ENCODE data around the gene MYL9. TPM values are rescaled to one million over a fixed set of nuclear protein-coding genes. Genes with fewer than 3 reads are reported as not detected.

The MYL9 gene
- total and polyA plus RNA-seq, 2 donors, result 42.6 to 3,492 TPM

GRCh38 chr20:36593347-36593929 lies 52.1 kb downstream of the MYL9 start:
- WGBS, result 92% methylated on average over 5 of the region's 5 CpGs

GRCh38 chr20:36599912-36600345 lies 58.6 kb downstream of the MYL9 start:
- WGBS, result 32% methylated on average over 5 of the region's 5 CpGs

More at GRCh38 chr20:36593347-36593929, 52.1 kb downstream of the MYL9 start:
- H3K4me1 ChIP-seq (ENCODE audit: insufficient read depth), result no peaks in the 10 kb centered on the region
- no peak overlapping the region for H3K27ac ChIP-seq (ENCODE audit: low read depth)
- H3K4me3 ChIP-seq (ENCODE audit: low read depth, low read length), result no peak overlapping the region
- no peak for DNase-seq (ENCODE audit: extremely low spot score)
- no peaks in the 10 kb centered on the region for H3K36me3 ChIP-seq (ENCODE audit: insufficient read depth)

More at GRCh38 chr20:36599912-36600345, 58.6 kb downstream of the MYL9 start:
- H3K4me3 ChIP-seq (ENCODE audit: low read depth, low read length), result no peak overlapping the region
- H3K27ac ChIP-seq (ENCODE audit: low read depth), result no peak overlapping the region
- no peak for DNase-seq (ENCODE audit: extremely low spot score)
- H3K4me1 ChIP-seq (ENCODE audit: insufficient read depth), result no peaks in the 10 kb centered on the region
- no peaks in the 10 kb centered on the region for H3K36me3 ChIP-seq (ENCODE audit: insufficient read depth)

Small RNA genes within 50 kb of the gene (small RNA-seq; reads per million reads assigned to genes)
- not detected for gene RF00017

Other genes with a start within 250 kb of the MYL9 start
- gene DLGAP4, start 235.2 kb upstream of the MYL9 start, total RNA-seq, result 17.2 TPM
- 61.3 TPM for gene DLGAP4, start 235.2 kb upstream of the MYL9 start, polyA plus RNA-seq
- gene TGIF2, start 32.1 kb downstream of the MYL9 start, total RNA-seq, result 18.6 TPM
- gene TGIF2, start 32.1 kb downstream of the MYL9 start, polyA plus RNA-seq, result 7.3 TPM
- gene RAB5IF, start 64.3 kb downstream of the MYL9 start, total RNA-seq, result 34.8 TPM
- gene RAB5IF, start 64.3 kb downstream of the MYL9 start, polyA plus RNA-seq, result 69.4 TPM
- gene SLA2, start 104.7 kb downstream of the MYL9 start, total RNA-seq, result 0.11 TPM
- gene SLA2, start 104.7 kb downstream of the MYL9 start, polyA plus RNA-seq, result 0.38 TPM
- gene NDRG3, start 204.6 kb downstream of the MYL9 start, total RNA-seq, result 26.9 TPM
- 21.7 TPM for gene NDRG3, start 204.6 kb downstream of the MYL9 start, polyA plus RNA-seq
- gene DSN1, start 232.2 kb downstream of the MYL9 start, total RNA-seq, result 21.4 TPM
- 6.8 TPM for gene DSN1, start 232.2 kb downstream of the MYL9 start, polyA plus RNA-seq

All from urinary bladder (tissue), 4 donors.